Posterior vena cava (tissue), 2 donors: ENCODE data around the gene SFPQ. TPM values are rescaled to one million over a fixed set of nuclear protein-coding genes. Genes with fewer than 3 reads are reported as not detected.
"Not testable (repeated sequence)": the region's sequence is repeated elsewhere in the genome, so short reads cannot be mapped to it uniquely, and the experiment has no call there.

Experiments
- DNase-seq: peaks from one replicate; pipeline ENCODE4 v3.0.0-alpha.2; 2020; ENCODE audit warnings: low spot score
- intact Hi-C, 2 donors: fragments of 100-400 bp; cut with DNase I; formaldehyde crosslinking; loops; one replicate each; pipeline versions ENCODE4 v1.14.1 to v1.14.2; 2022 to 2023
- long read RNA-seq, 2 donors: library from polyadenylated mRNA; unstranded; transcript quantifications; one replicate each; pipeline ENCODE4 v2.0.0, GENCODE V29; 2020 to 2021
- total RNA-seq, 2 donors: library from RNA; stranded (reverse); fragmentation: NEBNext Ultra II Directional; extraction: Animal tissue kit (Norgen Biotek cat#: 25700); gene quantifications; one replicate each; pipeline ENCODE4 v1.2.1, GENCODE V29; 2021
- donor health status: DM: yes; HTN: yes; CAD: no.
- donor health status: DM: yes; HTN: yes; CAD: no.

The SFPQ gene, protein sequence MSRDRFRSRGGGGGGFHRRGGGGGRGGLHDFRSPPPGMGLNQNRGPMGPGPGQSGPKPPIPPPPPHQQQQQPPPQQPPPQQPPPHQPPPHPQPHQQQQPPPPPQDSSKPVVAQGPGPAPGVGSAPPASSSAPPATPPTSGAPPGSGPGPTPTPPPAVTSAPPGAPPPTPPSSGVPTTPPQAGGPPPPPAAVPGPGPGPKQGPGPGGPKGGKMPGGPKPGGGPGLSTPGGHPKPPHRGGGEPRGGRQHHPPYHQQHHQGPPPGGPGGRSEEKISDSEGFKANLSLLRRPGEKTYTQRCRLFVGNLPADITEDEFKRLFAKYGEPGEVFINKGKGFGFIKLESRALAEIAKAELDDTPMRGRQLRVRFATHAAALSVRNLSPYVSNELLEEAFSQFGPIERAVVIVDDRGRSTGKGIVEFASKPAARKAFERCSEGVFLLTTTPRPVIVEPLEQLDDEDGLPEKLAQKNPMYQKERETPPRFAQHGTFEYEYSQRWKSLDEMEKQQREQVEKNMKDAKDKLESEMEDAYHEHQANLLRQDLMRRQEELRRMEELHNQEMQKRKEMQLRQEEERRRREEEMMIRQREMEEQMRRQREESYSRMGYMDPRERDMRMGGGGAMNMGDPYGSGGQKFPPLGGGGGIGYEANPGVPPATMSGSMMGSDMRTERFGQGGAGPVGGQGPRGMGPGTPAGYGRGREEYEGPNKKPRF
- 100 to 1,000 TPM; 143 to 170 TPM for total RNA-seq
- long read RNA-seq, donor 1, transcript SFPQ-201 (10 exons, 3,747 nt), result major isoform, 55 of 89 reads
- long read RNA-seq, donor 1, partial matches to known transcripts, result 4 of 89 reads
- long read RNA-seq, donor 1, other reads (novel, unspliced or antisense), result 23 of 89 reads
- long read RNA-seq, donor 2, transcript SFPQ-201 (10 exons, 3,747 nt), result major isoform, 15 of 26 reads
- long read RNA-seq, donor 2, partial matches to known transcripts, result 5 of 26 reads
- long read RNA-seq, donor 2, other reads (novel, unspliced or antisense), result 2 of 26 reads

DNA sequence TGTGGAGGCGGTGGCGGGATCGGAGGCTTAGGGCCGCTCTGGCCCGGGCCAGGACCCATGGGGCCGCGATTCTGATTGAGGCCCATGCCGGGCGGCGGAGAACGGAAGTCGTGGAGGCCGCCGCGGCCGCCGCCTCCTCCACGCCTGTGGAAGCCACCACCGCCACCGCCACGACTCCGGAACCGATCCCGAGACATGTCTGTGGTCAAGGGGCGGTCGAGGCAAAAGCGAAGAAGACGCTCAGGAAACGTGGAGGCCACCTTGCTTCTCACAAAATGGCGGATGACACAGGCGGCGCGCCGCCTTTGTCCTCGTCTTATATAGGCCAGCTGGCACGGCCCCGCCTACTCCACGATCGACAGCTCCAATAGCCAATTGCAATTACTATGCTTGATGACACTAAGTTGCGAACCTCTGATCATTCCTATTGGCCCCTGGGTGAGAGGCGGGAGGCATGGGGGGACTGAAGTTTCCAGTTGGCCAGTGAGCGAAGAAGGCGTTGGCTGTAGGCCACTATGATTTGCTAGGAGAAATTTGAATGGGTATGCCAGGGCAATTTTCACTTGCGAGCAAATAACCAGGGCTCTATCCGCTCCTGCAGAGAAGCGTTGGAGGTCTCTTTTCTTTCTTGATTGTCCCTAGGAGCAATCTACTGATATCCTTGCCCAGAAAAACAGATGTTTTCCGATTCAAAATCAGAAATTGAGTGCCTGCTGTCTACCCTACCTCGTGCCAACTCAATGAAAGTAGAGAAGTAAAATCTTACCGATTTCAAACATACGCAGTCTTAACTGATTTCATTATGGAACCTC, at the start of gene SFPQ:
Gene SFPQ, minus strand, starts transcription at position 293 of the 812 bp plus-strand sequence. Its CDS starts 96 bp downstream, at position 197.
- intact Hi-C loops, result no loop called here
- peak; percentile 98 for DNase-seq

- DNase-seq, intact Hi-C loops: not testable (repeated sequence)
Measured at GRCh38 chr1:35236772-35237171, 43.8 kb upstream of the SFPQ start.

DNA sequence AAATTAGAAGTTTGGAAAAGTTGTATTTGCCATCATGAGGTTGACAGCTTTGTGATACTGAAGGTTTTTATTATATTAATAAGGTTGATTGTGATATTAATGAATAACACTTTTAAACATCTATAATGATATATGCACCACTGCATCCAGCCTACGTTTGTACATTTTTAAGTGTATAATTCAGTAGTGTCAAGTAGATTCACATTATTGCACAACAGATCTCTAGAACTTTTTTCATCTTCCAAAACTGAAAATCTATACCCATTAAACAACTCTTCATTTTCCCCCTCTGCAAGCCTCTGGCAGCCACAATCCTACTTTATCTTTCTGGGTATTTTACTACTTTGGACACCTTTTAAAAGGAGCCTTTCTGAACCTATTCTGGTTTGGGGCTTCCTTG, 38.3 kb upstream of the SFPQ start:
- intact Hi-C loops, result no loop called here
- no peak for DNase-seq

GRCh38 chr1:35229587-35230360, 36.8 kb upstream of the SFPQ start:
- intact Hi-C loops, result loop anchor here in 1 of 2 donors (10.0 kb wide), 1 partner anchor 575 kb away; no protein-coding TSS in a partner anchor

DNA sequence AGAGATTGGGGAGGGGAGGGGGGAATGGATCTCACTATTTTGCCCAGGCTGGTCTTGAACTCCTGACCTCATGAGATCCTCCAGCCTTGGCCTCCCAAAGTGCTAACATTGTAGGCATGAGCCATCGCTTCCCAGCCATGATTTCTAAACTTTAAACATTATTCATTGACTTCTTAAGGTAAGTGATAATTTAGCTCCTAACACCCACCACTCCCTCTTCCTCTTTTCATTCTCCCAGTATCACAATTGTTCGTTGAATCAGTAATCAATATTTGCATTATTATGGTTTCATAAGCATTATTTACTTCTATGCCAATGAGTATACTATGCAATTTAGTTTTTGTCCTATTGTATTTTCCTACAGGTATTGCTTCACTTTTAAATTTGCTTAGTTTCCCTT, 33.6 kb upstream of the SFPQ start:
- intact Hi-C loops, result loop anchor here in 1 of 2 donors (10.0 kb wide), 1 partner anchor 572 kb away; no protein-coding TSS in a partner anchor
- no peak for DNase-seq

More at GRCh38 chr1:35229587-35230360, 36.8 kb upstream of the SFPQ start:
- no peak for DNase-seq

GRCh38 chr1:35223084-35223630, 30.2 kb upstream of the SFPQ start:
- DNase-seq, result no peak
- intact Hi-C loops, result loop anchor here in 1 of 2 donors (10.0 kb wide), 1 partner anchor 568 kb away; no protein-coding TSS in a partner anchor

- DNase-seq, result no peak
- intact Hi-C loops, result loop anchor here in 1 of 2 donors (10.0 kb wide), 1 partner anchor 568 kb away; no protein-coding TSS in a partner anchor
Measured at GRCh38 chr1:35222322-35223083, 29.6 kb upstream of the SFPQ start.

DNA sequence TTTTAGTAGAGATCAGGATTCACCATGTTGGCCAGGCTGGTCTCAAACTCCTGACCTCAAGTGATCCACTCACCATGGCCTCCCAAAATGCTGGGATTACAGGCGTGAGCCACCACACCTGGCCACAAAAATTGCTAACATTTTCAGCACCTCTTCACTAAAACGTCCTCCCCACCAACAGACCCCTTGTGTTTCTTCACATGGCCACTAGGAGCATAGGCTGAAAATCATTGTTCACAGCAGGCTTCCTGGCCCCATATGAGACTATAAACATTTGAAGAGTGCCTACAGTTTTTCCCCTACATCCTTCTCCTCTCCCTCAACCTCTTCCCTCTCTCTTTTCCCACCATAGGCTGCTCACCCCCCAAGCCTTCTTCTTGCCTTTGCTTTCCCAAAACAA, 28.0 kb upstream of the SFPQ start:
- DNase-seq, result no peak
- intact Hi-C loops, result loop anchor here in 1 of 2 donors (10.0 kb wide), 1 partner anchor 566 kb away; no protein-coding TSS in a partner anchor

DNA sequence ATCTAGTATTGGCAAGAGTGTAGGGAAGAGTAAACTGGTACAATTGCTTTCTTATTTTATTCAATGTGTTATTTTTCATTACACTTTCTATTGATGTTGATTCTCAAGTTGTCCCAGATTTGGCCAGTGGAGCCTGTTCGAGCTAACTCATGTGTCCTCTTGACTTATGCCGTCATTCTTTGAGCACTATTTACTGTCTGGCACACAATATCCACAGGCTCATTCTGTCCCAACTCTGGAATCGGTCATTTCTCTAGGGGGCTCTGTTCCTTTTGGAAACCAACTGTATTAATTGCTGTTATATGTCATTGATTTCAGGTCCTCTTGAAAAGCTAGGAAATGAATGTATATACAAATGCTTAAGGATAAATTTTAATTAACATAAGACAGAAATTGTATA, 22.4 kb upstream of the SFPQ start:
- no peak for DNase-seq
- intact Hi-C loops, result no loop called here

GRCh38 chr1:35211120-35211414, 18.1 kb upstream of the SFPQ start:
- DNase-seq, result no peak
- intact Hi-C loops, result no loop called here

- no peak for DNase-seq
- intact Hi-C loops, result no loop called here
Measured at GRCh38 chr1:35210321-35211119, 17.6 kb upstream of the SFPQ start.

GRCh38 chr1:35203295-35203694, 10.3 kb upstream of the SFPQ start:
- DNase-seq, result no peak
- intact Hi-C loops, result no loop called here

- no peak for DNase-seq
- intact Hi-C loops, result no loop called here
Measured at GRCh38 chr1:35202048-35202719, 9.2 kb upstream of the SFPQ start.

GRCh38 chr1:35201631-35202030, 8.7 kb upstream of the SFPQ start:
- DNase-seq, result no peak
- intact Hi-C loops, result no loop called here

DNA sequence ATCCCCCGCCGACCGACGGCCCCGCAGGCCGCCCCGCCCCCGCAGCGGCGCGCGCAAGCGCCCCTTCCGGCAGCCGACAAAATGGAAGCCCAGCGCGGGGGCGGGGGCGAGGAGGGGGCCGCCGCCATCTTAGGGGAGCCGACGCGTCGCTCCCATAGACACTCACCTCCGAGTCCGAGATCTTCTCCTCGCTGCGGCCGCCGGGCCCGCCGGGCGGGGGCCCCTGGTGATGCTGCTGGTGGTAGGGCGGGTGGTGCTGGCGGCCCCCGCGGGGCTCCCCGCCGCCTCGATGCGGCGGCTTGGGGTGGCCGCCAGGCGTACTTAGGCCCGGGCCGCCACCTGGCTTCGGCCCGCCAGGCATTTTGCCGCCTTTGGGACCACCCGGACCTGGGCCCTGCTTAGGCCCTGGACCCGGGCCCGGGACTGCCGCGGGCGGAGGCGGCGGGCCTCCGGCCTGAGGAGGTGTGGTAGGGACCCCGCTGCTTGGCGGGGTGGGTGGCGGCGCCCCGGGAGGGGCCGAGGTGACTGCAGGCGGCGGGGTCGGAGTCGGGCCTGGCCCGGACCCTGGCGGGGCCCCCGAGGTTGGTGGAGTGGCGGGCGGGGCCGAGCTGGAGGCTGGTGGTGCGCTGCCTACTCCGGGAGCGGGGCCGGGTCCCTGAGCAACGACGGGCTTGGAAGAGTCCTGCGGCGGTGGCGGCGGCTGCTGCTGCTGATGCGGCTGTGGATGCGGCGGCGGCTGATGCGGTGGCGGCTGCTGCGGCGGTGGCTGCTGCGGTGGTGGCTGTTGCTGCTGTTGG, 691 bp downstream of the SFPQ start:
- DNase-seq, result peak; percentile 97
- intact Hi-C loops, result no loop called here
